HG03571 (cell line): ENCODE measurements around the gene SORD.

ENCODE experiments used
- ATAC-seq: cut with Tn5 transposase; IDR thresholded peaks from one replicate; pipeline ENCODE4 v1.9.1; 2021; ENCODE audit not compliant: unreplicated experiment

Gene SORD

GRCh38 chr15:45114751-45115085, 91.7 kb downstream of the SORD start:
- no peak for ATAC-seq

- ATAC-seq, result no peak
Measured at GRCh38 chr15:45115312-45115820, 92.4 kb downstream of the SORD start.

- no peak for ATAC-seq
Measured at GRCh38 chr15:45116006-45116481, 93.0 kb downstream of the SORD start.

- ATAC-seq, result no peak
Measured at GRCh38 chr15:45116482-45117307, 93.7 kb downstream of the SORD start.

- no peak for ATAC-seq
Measured at GRCh38 chr15:45117308-45118130, 94.5 kb downstream of the SORD start.

GRCh38 chr15:45118131-45118588, 95.2 kb downstream of the SORD start:
- peak; percentile 80 for ATAC-seq

- no peak for ATAC-seq
Measured at GRCh38 chr15:45118996-45119395, 96.0 kb downstream of the SORD start.

GRCh38 chr15:45120081-45120972, 97.3 kb downstream of the SORD start:
- no peak for ATAC-seq

- no peak for ATAC-seq
Measured at GRCh38 chr15:45121020-45121419, 98.0 kb downstream of the SORD start.

GRCh38 chr15:45121706-45122417, 98.9 kb downstream of the SORD start:
- ATAC-seq, result no peak

- no peak for ATAC-seq
Measured at GRCh38 chr15:45122719-45123118, 99.7 kb downstream of the SORD start.

GRCh38 chr15:45123397-45123796, 100.4 kb downstream of the SORD start:
- no peak for ATAC-seq

- no peak for ATAC-seq
Measured at GRCh38 chr15:45126535-45127158, 103.7 kb downstream of the SORD start.
